Left lobe of liver (tissue), 2 donors: ENCODE results near the gene ME3. TPM values are rescaled to one million over a fixed set of nuclear protein-coding genes. Genes with fewer than 3 reads are reported as not detected.

Source experiments
- ATAC-seq: fragments of 200-7000 bp; cut with Tn5 transposase; one replicate; pipeline ENCODE4 v1.9.1; 2020; ENCODE audit warnings: mild to moderate bottlenecking, moderate library complexity
- DNase-seq: peaks from one replicate; pipeline ENCODE4 v3.0.0-alpha.2; 2020; ENCODE audit warnings: low spot score
- total RNA-seq: library from RNA; stranded (reverse); gene quantifications from one replicate; pipeline ENCODE4 v1.2.1, GENCODE V29; 2021
- donor health status: DM: no; HTN: no; CAD: no; lungs with moderate emphysema.
- donor health status: DM: no; HTN: yes; CAD: no.

Gene ME3
- total RNA-seq, 1 donor from 2014 or later: 4.0 TPM

DNA sequence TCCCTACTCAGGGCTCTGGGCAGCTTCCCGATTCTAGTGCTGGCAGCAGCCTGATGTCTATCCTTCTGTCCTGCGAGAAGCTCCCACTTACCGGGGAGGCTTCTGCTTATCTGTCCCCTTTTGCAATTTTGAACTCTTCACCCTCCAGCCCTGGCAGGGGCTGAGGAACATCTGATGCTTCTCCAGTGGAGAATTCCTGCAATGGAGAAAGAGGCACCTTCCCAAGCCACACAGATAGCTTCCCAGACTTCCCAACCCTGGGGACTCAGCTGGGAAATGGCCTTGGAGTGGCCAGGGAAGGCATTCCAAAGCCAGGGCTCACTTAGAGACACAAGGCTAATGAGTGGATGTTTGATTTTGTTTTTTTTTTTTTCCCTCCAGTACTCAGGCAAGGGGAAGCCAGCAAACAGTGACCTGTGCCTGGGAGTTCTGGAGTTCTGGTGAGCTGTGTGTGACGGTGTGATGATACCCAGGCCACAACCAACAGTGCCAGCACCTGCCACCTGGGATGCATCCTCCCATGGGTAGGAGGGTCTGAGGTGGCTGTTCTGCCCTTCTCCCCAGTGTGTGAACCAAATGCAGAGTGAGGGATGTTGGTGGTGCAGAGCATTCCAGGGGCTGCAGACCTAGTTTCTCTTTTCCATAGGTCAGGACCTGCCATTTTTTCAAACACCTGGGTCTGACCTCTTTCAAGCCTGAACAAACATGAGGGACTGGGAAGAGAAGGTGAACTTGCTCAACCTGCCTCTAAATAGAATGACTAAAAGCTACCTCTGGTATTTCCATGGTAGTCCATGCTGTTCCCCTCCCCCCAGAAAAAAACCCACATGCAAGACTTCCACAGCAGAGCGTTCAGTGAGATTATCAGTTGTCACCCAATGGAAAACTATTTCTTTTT is 202.7 kb downstream of the ME3 start:
- ATAC-seq: no peak
- DNase-seq: no peak

DNA sequence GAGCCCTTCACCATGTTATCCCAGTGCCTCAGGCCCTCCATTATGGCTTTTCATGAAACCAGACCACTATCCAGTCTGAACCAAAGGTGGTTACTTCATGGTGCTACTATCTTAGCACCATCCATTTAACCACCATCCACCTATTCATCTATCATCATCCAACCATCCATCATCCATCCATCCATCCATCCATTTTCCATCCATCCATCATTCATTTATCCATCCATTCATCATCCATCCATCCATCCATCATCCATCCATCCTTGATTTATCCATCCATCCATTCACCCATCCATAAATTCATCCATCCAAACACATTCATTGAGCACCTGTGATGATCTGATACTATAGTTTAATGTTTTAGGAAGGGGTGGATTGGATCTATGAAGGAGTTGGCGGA is 204.2 kb downstream of the ME3 start:
- no peak for DNase-seq
- no peak for ATAC-seq

DNA sequence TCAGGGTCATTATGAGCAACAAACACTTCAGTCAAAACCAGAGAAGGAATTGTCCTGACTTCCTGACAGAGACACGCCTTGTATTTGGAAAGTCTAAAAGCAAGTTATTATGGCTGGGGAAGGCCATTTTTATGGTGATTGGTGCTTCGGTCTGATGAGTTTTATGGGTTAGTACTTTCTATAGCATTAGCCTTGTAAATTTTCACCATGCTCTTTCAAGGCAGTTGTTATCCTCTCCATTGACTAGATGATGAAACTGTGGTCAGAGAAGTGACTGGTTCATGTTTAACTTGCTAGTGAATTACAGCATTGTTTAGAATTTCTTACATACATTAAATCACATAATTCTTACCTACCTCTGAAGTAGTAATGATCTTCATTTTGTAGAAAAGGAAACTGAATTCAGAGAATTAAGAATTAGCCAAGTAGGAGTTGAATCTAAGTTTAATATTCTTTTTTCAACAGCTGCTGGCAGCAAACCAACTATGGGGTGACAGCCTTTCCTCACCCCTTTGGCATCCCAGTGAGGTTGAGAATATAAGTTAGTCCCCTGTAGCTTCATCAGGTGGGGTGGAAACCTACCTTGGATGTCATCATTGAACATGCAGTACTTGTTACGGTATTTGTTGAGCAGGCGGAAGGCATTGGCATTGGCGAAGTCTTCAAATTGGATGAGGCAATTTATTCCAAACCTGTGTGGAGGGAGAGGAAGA is 207.8 kb downstream of the ME3 start:
- DNase-seq: no peak
- ATAC-seq: no peak

DNA sequence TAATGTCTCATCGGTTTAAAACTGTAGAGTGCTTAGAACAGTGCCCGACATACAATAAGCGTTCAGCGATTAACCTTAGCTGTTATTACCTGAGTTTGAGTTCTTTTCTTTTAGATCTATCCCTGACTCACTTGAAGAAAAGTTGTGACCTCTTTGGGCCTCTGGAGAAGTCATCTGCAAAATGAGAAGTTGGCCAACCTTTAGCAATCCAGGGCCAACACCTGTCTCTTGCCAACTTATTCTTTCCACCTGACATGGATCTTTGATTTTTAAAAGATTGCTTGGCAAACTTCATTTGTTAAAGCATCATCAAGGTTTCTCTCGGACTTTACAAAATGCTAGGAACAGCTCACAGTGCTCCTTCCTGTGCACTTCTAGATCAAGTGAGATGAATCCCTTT is 208.5 kb downstream of the ME3 start:
- ATAC-seq (no peak), DNase-seq (no peak)

DNA sequence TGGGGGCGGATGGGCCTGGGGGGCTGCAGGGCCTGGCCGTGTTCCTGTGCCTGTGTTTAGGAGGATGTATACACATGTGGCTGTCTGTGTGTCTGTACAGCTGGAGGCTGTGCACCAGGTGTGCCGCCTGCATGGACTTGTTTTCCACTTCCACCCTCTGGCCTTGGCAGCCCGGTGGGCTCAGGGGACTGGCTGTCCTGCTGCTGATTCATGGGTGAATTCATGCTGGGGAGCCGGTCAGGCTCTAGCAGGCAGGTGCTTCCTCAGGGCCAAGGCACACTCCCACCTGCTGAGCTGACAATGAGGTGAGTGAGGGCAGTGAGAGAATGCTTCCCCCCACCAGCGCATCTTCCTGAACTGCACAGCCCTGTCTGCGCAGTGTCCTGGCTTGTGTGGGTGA is 209.3 kb downstream of the ME3 start:
- DNase-seq (no peak), ATAC-seq (no peak)

DNA sequence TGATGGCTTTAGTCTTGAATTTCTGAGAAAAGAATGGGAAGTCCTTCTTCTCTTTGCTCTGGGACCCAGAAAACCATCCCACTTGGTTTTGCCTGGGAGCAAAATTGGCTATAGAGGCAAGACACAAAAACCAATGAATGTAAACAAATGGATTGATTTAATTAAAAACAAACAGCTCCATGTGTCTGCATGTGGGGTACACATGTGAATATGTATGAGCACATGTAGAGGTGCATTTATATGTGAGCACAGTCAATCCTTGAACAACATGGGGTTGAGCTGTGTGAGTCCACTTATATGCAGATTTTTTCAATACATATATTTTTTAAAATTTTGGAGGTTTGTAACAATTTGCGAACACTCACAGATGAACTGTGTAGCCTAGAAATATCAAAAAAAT is 210.5 kb downstream of the ME3 start:
- DNase-seq (no peak), ATAC-seq (no peak)

DNA sequence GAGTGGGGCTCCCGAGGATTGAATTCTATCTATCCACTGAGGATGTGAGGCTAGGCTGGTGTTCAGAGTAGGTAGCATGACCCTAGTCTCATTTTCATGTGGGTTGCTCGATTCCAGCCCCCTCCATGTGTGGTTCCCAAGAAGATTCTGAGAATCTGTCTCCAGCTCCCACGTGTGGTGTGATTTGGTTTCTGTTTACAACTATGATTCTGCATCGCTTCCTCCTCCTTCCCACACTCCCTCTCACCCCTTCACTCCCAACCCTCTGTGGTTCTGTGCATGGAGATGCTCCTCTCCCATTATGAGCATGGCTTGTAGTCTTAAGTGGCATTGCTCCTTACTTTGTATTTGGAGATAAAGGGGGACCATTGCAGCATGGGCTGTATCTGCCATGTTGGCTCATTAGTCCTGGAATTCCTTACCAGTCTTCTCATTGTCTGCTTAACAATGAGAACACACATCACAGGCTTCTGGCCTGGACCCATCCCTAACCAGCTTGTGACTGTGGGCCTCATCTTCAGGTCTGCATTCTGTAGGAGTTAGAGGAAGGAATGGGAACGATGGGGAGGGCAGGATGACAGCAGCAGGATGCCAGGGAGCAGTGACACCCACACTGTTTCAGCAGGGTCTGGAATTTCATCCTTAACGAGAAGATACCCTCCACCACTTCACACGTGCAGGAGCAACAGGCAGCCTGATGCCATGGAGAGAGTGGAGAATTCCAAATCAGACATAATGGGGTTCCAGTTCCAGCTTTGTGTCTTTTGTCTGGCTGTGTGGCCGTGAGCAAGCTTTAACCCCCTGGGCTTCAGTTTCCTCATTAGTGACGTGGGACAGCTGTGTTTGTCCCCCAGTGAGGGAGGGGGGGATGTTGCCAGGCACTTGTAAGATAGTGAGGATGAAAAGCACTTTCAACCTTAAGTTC is 211.7 kb downstream of the ME3 start:
- DNase-seq (no peak), ATAC-seq (no peak)

DNA sequence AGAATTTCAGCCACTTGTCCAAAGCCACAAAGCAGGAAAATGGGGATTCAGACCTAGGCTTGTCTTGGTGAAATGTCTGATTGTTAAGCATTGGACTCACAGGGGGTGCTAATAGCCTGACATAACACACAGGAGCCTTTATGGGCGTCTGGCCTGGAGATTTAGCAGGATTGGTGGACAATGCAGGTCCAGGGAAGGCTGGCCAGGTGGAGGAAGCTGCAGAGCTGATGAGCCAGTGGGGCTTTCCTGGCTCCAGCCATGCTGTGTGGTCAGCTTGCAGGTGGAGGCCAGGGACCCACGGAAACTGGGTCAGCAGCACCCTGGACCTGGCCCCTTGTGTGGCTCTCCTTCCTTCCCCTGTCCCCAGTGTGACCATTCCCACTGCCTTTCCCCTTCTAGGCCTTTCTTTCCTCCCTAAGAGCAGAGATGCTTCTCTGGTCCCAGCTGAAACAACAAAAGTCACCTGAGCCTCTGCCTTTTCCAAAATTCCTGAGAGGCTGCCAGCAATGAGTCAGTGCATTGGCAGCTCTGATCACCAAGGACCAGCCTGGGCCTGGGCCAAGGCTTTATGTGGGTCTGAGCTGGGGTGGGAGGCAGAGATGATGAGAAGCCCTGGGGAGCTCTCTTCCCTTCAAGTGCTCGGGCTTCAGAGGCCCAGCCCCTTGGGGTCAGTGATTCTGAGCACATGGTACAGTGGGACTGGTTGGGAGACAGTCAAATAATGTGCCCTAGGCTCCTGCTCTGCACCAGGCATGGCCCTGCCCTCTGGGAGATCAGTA is 212.5 kb downstream of the ME3 start:
- DNase-seq (no peak), ATAC-seq (peak; percentile 6)

DNA sequence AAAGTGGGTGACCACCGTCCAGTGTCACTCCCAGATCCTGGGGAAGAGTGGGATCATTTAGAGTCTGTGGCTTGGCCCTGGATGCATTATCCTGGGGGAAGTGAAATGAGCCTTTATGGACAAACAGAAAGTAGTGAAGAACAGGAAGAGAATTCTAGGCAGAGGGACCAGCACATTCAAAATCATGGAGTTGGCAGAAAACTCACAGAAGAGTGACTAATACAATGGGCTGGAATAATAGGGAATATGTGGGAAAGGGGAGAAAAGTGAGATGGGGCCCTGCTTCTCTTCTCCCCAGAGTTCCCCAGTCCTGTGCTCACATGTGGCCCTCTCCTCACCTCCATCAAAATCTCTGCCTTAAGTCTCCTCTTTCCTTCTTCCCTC is 213.4 kb downstream of the ME3 start:
- ATAC-seq: no peak

DNA sequence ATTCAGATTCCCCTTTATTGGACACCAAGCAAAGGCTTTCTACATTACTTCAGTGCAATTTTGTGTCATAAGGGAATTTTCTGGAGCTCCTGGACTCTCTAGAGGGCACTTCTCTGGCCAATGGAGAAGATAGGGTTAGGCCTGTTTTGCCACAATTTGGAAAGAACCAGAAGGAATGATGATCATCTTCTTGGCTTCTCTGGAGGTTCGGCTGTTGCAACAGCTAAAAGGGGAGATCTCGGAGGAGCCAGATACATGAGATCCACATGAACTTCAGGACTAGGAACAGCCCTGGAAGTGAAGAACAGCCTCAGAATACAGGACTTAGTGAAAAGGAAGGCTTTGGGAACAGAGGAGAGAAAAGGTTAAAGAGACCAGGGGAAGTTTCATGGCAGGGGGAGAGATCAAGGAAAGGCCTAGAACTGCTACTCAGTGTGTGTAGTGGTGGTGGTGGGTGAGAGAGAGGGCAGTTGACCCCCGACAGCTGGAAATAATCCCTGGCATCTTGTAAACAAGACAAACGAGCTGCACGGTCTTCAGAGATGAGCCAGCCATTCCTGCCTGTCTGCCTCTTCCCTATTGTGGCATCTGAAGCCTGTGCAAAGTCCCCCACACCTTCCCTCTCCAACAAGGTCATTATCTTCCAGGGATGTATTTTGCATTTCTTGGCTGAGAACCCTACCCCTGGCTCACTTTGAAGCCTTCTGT is 214.0 kb downstream of the ME3 start:
- ATAC-seq: no peak
- no peak for DNase-seq

More for the DNA sequence above, 213.4 kb downstream of the ME3 start:
- DNase-seq: no peak

DNA sequence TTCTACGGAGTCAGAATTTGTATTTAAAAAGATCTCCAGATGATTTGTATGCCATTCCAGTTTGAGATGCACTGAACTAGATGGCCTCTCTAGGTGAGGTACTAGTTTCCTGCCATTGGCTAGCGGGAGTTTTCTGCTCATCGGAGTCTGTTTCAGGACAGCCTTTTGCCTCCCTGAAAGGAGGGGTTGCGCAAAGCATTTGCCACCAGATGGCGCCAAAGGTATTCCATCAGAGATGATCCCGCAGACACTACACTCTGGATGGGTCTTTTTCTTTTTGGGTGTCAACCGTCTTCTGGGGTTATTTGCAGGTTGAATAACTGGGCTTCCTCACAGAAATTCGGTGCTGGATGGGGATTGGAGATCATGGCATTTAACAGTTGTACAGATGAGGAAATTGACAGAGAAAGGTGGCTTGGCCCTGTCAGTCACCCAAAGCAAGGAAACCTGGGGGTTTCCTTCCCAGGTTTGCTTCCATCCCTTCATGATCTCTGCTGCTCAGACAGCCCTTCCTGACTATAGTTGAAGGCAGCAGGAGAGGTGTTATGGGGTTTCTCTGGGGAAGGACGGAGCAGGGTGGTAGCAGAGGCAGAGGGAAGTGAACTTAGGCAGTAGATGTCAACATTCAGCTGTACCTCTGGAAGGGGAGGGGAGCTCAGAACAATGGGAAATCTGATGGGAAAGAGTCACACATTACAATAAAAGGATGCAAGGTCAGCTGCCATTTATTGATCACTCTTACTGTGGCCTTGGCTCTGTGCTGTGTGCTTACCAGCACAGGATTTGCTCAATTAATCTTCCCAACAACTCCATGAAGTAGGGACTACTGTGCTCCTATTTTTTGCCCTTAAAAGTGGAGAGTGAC is 216.1 kb downstream of the ME3 start:
- DNase-seq: peak; percentile 79
- peak; percentile 97 for ATAC-seq

DNA sequence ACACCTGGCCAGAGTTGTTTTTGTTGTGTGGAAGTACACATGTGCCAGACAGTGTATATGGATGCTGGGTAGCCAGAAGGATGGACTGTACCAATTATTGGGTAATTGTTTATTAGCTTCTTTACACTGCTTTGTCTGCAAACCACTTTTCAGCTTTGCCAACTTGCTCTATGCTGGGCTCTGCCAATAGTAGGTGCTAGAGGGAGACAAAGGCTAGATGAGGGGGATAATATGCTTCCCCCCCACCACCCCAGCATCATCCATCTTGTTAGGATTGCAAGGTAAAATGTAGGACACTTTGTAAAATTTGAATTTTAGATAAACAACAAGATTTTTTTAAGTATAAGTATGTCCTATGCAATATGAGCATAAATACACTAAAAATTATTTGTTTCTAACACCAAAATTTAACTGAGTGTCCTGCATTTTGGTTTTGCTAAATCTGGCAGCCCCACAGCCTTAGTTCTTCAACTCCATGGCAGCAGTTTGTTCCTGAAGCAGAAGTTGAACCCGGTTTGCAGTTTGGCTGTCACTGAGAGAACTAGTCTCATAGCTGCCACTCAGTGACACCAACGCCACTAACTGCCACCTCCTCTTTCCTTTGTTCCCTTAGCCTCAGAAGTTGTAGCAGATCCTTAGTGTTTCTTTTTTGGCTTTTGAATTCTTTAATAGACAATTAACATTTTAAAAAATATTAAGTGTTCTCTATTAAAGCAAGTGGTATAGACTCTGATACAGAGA is 219.0 kb downstream of the ME3 start:
- DNase-seq: no peak

DNA sequence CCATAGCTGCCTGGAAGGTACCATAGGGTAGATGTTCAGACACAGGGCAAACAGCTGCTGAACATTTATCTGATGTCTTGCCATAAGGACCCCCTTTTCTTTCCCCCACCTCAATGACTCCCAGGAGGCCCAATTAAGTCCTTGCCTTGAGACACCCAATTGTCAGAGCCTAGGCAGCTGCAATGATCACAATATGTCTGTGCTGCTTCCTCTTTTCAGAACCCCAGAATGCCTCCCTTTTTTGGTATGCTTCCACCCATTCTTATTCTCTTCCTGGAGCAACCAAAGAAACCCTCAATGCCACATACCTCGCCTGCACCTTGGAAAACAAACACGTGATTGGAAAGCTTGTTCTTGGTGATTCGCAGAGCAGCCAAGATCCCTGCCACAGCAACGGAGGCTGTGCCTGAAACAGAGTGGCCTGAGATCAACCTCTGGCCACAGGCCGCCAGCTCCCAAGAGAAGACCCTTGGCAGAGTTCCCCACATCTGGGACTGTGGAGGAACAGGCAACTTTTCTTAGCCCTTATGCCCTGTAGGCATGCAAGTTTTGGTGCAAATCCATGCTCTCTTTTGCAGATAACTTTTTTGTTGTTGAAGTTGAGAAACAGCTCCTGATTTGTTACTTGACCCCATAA is 222.3 kb downstream of the ME3 start:
- DNase-seq (no peak), ATAC-seq (no peak)

More for the DNA sequence above, 219.0 kb downstream of the ME3 start:
- no peak for ATAC-seq

DNA sequence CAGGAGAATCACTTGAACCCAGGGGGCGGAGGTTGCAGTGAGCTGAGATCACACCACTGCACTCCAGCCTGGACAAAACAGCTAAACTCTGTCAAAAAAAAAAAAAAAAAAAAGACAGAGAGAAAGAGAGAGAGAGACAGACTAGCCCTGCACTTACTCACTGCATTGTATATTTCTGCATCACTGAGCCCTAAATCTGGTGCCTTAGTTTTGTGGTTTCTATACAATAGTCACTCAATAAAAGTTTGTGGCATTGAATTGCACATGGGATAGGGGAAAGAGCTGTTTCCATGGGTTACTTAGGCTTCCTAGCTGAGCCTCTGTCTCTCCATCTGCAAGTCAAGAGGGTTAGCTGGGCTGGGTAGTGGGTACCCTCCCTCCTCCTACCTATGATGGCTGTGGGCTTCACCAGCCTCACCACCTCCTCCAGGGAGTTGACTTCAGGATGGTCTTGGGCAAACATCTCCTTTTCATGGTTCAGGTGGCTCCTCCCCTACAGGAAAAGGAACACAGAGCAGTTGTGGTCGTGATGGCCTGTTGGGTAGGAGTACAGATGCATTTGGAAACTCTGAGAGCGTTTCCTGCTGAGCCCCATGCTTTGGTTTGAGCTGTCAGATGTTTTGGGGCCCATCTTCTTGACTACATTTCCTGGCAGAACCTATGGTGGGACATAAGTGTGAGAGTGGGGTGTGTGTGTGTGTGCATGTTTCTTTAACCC is 224.5 kb downstream of the ME3 start:
- ATAC-seq (no peak), DNase-seq (no peak)

DNA sequence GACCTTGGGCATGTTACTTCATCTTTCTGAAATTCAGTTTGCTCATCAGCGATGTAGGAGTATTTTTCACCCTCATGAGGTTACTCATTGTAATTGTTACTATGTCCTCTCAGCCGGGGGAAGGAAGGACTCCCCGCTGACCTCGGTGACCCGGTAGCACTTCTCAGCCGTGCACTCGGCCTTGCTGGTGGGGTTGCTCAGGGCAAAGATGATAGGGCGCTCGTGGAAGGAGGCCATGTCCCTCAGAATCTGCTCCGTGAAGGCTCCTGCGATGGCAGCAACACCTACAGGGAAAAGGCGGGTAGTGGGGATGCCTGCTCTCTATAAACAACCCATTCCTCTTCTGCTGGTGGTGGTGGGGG is 225.5 kb downstream of the ME3 start:
- ATAC-seq: no peak
- DNase-seq: no peak

DNA sequence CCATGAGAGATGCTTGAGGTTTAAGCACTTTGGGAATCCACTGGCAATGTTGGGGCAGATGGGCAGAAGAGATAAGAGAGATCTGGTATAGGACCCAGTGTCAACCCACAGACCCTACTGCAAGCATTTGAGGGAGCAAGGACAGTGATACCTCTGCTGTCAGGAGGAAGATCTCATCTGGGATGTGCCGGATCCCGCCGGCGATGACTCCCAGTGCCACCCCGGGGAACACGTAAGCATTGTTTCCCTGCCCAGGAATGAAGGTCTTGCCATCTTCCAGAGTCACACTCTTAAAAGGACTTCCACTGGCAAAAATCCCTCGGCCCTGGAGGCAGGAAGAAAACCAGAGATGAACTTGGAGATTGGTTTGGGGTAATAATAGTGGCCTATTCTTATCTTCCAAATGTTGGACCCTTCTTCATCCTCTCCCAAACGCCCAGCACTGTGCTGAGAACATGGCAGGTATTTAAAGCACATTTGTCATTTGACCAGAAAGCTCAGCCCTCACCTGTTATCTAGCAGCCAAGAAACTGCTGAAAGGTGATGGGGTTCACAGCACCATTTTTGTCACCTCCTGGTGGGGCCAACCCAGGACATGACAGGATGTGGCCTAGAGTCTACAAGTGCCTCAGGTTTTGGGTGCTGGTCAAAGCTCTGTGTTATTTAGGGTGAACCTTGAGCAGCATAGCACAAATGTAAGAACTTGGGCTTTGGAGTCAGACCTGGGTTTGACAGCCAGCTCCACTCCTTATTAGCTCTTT is 226.1 kb downstream of the ME3 start:
- ATAC-seq: no peak

More for the DNA sequence above, 226.1 kb downstream of the ME3 start:
- no peak for DNase-seq
